Endometrium (tissue), 2 donors: ENCODE results near the gene CALML3.
"Not testable (repeated sequence)": the region's sequence is repeated elsewhere in the genome, so short reads cannot be mapped to it uniquely, and the experiment has no call there.

Experiments used
- FAIRE-seq: peaks from 2 replicates; lab custom pipeline; 2012; peaks lifted over from hg19 to GRCh38; lab: Jason Lieb, UNC
- donor health status: control.
- donor health status: control.

Gene CALML3

GRCh38 chr10:5557040-5557721, 32.4 kb downstream of the CALML3 start:
- FAIRE-seq, result no peak

GRCh38 chr10:5557799-5558771, 33.3 kb downstream of the CALML3 start:
- no peak for FAIRE-seq

- FAIRE-seq, result not testable (repeated sequence)
These were observed 34.3 kb downstream of the CALML3 start for GRCh38 chr10:5559022-5559421.

GRCh38 chr10:5559642-5560141, 34.9 kb downstream of the CALML3 start:
- no peak for FAIRE-seq

GRCh38 chr10:5560142-5560816, 35.5 kb downstream of the CALML3 start:
- FAIRE-seq, result no peak

- no peak for FAIRE-seq
These were observed 36.3 kb downstream of the CALML3 start for GRCh38 chr10:5560817-5561703.

GRCh38 chr10:5561704-5562645, 37.2 kb downstream of the CALML3 start:
- FAIRE-seq, result no peak

- no peak for FAIRE-seq
These were observed 38.7 kb downstream of the CALML3 start for GRCh38 chr10:5563321-5563961.

DNA sequence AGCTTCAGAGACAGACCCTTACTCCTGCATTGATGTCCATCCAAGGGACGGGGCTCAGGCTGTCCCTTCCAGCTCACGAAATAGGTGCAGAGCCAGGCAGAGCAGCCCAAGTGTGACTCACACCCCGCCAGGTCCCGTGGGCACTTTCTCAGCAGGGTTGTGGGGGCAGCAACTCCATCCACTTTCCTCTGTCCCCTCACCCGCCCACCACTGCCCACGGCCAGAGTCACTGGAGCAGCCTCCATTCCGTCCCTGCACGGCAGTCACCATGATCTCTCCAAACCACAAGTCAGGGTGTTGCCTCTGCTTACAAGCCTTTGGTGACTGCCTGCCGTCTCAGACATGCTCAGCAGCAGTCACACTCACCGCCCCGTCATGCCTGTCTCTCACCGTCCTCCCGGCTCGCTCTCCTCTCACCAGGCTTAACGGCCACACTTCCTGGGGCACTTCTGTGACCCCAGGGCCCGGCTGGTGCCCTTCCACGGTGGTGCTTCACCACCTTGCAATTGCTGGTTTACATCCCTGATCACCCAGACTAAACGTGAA, 39.3 kb downstream of the CALML3 start:
- no peak for FAIRE-seq

- no peak for FAIRE-seq
These were observed 39.9 kb downstream of the CALML3 start for GRCh38 chr10:5564537-5565204.

DNA sequence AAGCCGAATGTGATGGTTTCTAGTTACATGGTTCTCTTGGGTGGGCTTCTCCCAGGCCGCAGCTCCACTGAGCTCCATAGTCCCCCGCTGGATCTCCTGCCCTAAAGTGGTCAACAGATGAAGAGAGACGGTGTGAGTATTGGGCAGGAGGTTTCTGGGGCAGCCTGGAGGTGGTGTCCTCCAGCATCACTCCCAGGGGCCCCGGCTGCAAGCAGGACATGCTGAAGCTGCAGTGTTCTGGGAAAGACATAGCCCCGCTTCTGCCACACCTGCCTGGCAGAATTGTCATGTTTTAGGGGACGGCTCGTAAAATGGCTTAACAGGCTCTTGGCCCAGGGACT, 40.4 kb downstream of the CALML3 start:
- no peak for FAIRE-seq

- FAIRE-seq, result no peak
These were observed 41.2 kb downstream of the CALML3 start for GRCh38 chr10:5565671-5566581.

- FAIRE-seq, result no peak
These were observed 41.9 kb downstream of the CALML3 start for GRCh38 chr10:5566614-5567013.

- no peak for FAIRE-seq
These were observed 42.7 kb downstream of the CALML3 start for GRCh38 chr10:5567477-5567876.

DNA sequence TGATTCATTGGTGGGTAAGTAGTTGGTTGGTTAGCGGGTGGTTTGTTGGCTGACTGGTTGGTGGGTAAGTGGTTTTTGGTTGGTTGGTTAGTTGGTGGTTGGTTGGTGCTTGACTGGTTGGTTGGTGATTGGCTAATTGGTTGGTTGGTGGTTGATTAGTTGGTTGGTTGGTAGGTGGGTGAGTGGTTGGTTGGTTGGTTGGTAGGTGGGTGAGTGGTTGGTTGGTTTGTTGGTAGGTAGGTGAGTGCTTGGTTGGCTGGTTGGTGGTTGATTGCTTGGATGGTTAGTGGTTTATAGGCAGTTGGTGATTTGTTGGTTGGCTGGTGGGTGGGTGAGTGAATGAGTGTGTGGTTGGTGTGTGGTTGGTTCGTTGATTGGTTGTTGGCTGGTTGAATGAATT, 44.2 kb downstream of the CALML3 start:
- no peak for FAIRE-seq

GRCh38 chr10:5569568-5569967, 44.8 kb downstream of the CALML3 start:
- FAIRE-seq, result no peak

DNA sequence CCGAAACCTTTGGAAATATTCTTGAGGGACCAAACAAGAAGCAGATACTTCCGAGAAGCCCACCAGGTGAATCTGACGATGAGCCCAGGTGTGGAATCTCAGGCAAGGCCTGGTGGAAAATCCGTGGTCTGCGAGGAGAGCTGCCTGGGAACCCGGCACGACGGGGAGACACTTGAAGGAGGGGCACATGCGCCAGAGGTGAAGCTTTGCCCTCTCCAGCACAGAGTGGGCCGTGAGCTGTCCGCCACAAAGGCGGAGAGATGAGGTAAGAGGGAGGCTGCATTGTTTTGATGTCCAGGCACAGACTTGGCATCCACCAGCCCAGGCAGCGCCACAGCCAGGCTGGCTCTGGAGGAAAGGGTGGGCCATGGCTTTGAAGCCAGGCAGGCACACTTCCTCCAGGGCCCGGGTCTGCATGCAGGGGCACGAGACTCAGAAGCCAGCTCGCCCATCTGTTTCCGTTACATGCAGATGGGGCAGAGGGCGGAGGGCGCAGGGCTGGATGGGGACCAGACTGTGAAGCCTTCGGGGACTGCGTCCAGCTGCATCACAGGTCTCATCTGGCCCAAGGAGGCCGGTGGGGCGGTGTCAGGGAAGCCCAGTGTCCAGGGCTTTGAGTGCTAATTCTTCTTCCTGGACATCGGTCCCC, 45.4 kb downstream of the CALML3 start:
- FAIRE-seq, result no peak
